Suprapubic skin (tissue), 4 donors: ENCODE results near the gene MN1. TPM values are rescaled to one million over a fixed set of nuclear protein-coding genes. Genes with fewer than 3 reads are reported as not detected.

ENCODE experiments used
- DNase-seq, 2 donors: peaks; one replicate each; pipeline ENCODE4 v3.0.0-alpha.2; 2019; ENCODE audit warnings: low spot score in 2 of 2
- H3K27ac ChIP-seq: fragments of 200-600 bp; sonication (generic); one replicate; pipeline ENCODE4 v1.5.1; 2019
- H3K27me3 ChIP-seq: fragments of 200-600 bp; sonication (generic); one replicate; pipeline ENCODE4 v1.5.1; 2019
- H3K36me3 ChIP-seq: fragments of 200-600 bp; sonication (generic); one replicate; pipeline ENCODE4 v1.5.1; 2019
- H3K4me1 ChIP-seq: fragments of 200-600 bp; sonication (generic); one replicate; pipeline ENCODE4 v1.5.1; 2019
- H3K4me3 ChIP-seq: fragments of 200-600 bp; sonication (generic); one replicate; pipeline ENCODE4 v1.5.1; 2019; ENCODE audit warnings: mild to moderate bottlenecking
- H3K9me3 ChIP-seq: fragments of 200-600 bp; sonication (generic); one replicate; pipeline ENCODE4 v1.5.1; 2019
- CTCF ChIP-seq, 2 donors: fragments of 200-600 bp in 1 of 2; fragments of 450-650 bp in 1 of 2; sonication (generic) in 1 of 2; IDR thresholded peaks; one replicate each; pipeline ENCODE4 v1.5.1; 2016 to 2019; ENCODE audit warnings: antibody characterized with exemption in 2 of 2, mild to moderate bottlenecking in 1 of 2, moderate library complexity in 1 of 2
- EP300 ChIP-seq: sonication (generic); formaldehyde crosslinking; IDR thresholded peaks from one replicate; pipeline ENCODE4 v1.6.1; 2017; ENCODE audit warnings: antibody characterized with exemption
- POLR2A ChIP-seq, 2 donors: fragments of 450-650 bp; IDR thresholded peaks; one replicate each; pipeline ENCODE4 v1.6.1; 2017; ENCODE audit warnings: antibody characterized with exemption in 2 of 2, mild to moderate bottlenecking in 2 of 2, moderate library complexity in 2 of 2
- POLR2AphosphoS5 ChIP-seq, 3 donors: sonication (generic); formaldehyde crosslinking; IDR thresholded peaks; one replicate each; pipeline ENCODE4 v1.6.1; 2017; ENCODE audit warnings: antibody characterized with exemption in 3 of 3
- WGBS: methylation state at CpG from one replicate; pipeline ENCODE4 v1.1.5; 2018; 5-methylcytosine and 5-hydroxymethylcytosine counted together
- total RNA-seq, 4 donors: library from RNA; depleted of rRNA; stranded (reverse); fragments of >200 nt; gene quantifications; one replicate each; pipeline ENCODE4 v1.1.0, GENCODE V29; 2016

Gene MN1
- total RNA-seq, 4 donors from 2014 or later = 1.7 to 6.5 (median 4.1) TPM

GRCh38 chr22:27714068-27714467, 87.5 kb downstream of the MN1 start:
- no peak overlapping the region for H3K27ac ChIP-seq
- WGBS = 27% methylated on average over 6 of the region's 6 CpGs
- peaks cover 38% of the 10 kb centered on the region for H3K4me1 ChIP-seq
- H3K36me3 ChIP-seq = no peaks in the 10 kb centered on the region
- no peak overlapping the region for H3K4me3 ChIP-seq
- H3K27me3 ChIP-seq = no peaks in the 10 kb centered on the region
- TF ChIP-seq POLR2AphosphoS5 (IDR thresholded peaks at IDR 0.05) (no peak), CTCF (IDR thresholded peaks at IDR 0.05) (no peak), EP300 (no peak), POLR2A (IDR thresholded peaks at IDR 0.05) (no peak)
- H3K9me3 ChIP-seq = no peaks in the 10 kb centered on the region
- DNase-seq = no peak

- no peak for DNase-seq
- no peaks in the 10 kb centered on the region for H3K27me3 ChIP-seq
- H3K27ac ChIP-seq = no peak overlapping the region
- 51% methylated on average over 4 of the region's 4 CpGs for WGBS
- no peaks in the 10 kb centered on the region for H3K9me3 ChIP-seq
- H3K4me3 ChIP-seq = no peak overlapping the region
- H3K4me1 ChIP-seq = peaks cover 32% of the 10 kb centered on the region
- TF ChIP-seq EP300 = no peak
- no peak for TF ChIP-seq POLR2AphosphoS5 (IDR thresholded peaks at IDR 0.05)
- no peak for TF ChIP-seq CTCF (IDR thresholded peaks at IDR 0.05)
- H3K36me3 ChIP-seq = no peaks in the 10 kb centered on the region
These were observed 88.1 kb downstream of the MN1 start for GRCh38 chr22:27713461-27713860.

- H3K27ac ChIP-seq = no peak overlapping the region
- no peaks in the 10 kb centered on the region for H3K9me3 ChIP-seq
- no peaks in the 10 kb centered on the region for H3K36me3 ChIP-seq
- H3K27me3 ChIP-seq = no peaks in the 10 kb centered on the region
- H3K4me3 ChIP-seq = no peak overlapping the region
- no peak for DNase-seq
- WGBS = 74% methylated on average over 3 of the region's 3 CpGs
- peaks cover 21% of the 10 kb centered on the region for H3K4me1 ChIP-seq
- no peak for TF ChIP-seq POLR2AphosphoS5 (IDR thresholded peaks at IDR 0.05)
- TF ChIP-seq CTCF (IDR thresholded peaks at IDR 0.05) = no peak
- TF ChIP-seq POLR2A (IDR thresholded peaks at IDR 0.05) = no peak
- TF ChIP-seq EP300 = no peak
These were observed 89.8 kb downstream of the MN1 start for GRCh38 chr22:27711756-27712155.

GRCh38 chr22:27711012-27711411, 90.5 kb downstream of the MN1 start:
- TF ChIP-seq CTCF (IDR thresholded peaks at IDR 0.05) (no peak), EP300 (no peak), POLR2AphosphoS5 (IDR thresholded peaks at IDR 0.05) (no peak), POLR2A (IDR thresholded peaks at IDR 0.05) (no peak)
- no peaks in the 10 kb centered on the region for H3K27me3 ChIP-seq
- peaks cover 21% of the 10 kb centered on the region for H3K4me1 ChIP-seq
- no peaks in the 10 kb centered on the region for H3K36me3 ChIP-seq
- no peak overlapping the region for H3K4me3 ChIP-seq
- WGBS = 94% methylated on average over 2 of the region's 3 CpGs
- H3K27ac ChIP-seq = no peak overlapping the region
- H3K9me3 ChIP-seq = no peaks in the 10 kb centered on the region
- DNase-seq = no peak

GRCh38 chr22:27709919-27710675, 91.5 kb downstream of the MN1 start:
- Histone ChIP-seq H3K4me1 (peaks cover 12% of the 10 kb centered on the region), H3K36me3 (no peaks in the 10 kb centered on the region)
- WGBS = 79% methylated on average over 8 of the region's 8 CpGs

More at GRCh38 chr22:27709919-27710675, 91.5 kb downstream of the MN1 start:
- H3K27me3 ChIP-seq = no peaks in the 10 kb centered on the region
- no peak for TF ChIP-seq POLR2A (IDR thresholded peaks at IDR 0.05)
- TF ChIP-seq EP300 = no peak
- no peak for TF ChIP-seq CTCF (IDR thresholded peaks at IDR 0.05)
- TF ChIP-seq POLR2AphosphoS5 (IDR thresholded peaks at IDR 0.05) = no peak
- no peaks in the 10 kb centered on the region for H3K9me3 ChIP-seq
- DNase-seq = no peak
- H3K4me3 ChIP-seq = no peak overlapping the region
- H3K27ac ChIP-seq = no peak overlapping the region
